ENCODE measurements around the gene DYDC1.
"Not testable (repeated sequence)": the region's sequence is repeated elsewhere in the genome, so short reads cannot be mapped to it uniquely, and the experiment has no call there.

The DYDC1 gene

DNA sequence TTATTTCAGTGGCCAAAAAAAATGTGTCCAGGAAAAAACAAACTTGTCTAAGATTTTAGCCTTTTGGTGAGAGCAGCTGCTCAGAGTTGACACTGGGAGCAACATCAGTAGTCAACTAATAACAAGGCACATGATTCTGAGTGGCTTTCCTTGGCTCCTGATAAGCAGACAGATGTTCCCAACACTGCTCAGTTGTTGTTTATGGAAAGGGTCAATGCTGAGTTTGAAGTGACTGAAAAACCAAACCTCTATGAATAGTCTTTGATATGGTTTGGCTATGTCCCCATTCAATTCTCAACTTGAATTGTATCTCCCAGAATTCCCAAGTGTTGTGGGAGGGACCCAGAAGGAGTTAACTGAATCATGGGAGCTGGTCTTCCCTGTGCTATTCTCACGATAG, 12.3 kb downstream of the DYDC1 start:
- no peak for DNase-seq (ENCODE audit: low read depth)

DNA sequence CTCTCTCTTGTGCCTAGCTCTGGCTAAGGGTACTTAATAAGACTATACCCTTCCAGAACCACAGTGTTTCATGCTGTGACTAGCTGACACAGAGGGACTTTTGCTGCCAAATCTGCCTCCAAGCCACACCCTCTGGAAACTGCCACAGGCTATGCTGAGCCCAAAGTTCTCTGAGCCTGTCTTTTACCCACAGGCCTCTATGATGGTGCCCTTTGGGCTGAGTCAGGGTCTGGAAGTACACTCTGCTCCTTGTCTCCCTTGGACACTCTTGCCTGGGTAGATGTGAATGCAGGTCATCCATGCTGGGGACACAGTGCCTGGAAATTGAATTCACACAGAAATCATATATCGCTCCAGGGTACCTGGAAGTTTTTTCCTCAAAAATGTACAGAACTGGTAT, 22.6 kb downstream of the DYDC1 start:
- DNase-seq (ENCODE audit: low read depth) = no peak

DNA sequence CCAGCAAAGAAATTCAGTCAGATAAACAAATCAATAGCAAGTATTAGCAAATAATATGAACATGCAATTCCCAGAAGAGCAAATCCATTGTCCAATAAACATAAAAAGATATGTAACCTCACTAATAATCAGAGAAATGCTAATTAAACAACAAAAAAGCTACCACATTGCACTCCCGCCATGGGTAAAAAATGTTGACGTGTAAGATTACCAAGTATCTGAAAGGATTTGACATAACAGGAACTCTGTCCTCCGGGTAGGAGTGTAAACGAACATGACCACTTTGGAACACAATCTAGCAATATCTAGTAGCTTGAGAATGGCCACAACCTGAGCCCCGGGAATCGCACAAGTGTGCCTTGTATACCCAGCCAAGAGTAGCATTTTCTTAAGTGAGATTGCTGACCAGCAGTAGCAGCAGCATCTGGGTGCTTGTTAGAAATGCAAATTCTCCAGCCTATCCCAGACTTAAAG, 31.6 kb downstream of the DYDC1 start:
- DNase-seq (ENCODE audit: low read depth) = no peak

DNA sequence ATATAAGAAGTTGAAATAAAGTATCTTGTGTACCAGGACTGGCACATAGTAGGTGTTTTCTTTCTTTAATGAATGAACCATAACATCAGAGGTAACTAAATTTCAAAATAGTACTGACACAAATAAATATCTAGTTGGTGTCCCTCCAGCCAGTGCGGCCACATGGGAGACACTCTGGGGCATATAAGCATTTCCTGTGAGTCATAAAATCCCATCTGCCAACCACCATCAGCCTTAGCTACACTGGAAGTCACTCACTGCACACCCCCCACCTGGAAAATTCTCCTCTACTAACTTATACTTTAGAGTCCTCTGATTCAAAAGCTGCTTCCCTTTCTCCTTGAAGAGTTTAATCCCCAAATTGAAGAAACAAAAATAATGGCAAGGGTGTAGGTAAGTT, 32.5 kb downstream of the DYDC1 start:
- DNase-seq (ENCODE audit: low read depth) = peak; percentile 7

DNA sequence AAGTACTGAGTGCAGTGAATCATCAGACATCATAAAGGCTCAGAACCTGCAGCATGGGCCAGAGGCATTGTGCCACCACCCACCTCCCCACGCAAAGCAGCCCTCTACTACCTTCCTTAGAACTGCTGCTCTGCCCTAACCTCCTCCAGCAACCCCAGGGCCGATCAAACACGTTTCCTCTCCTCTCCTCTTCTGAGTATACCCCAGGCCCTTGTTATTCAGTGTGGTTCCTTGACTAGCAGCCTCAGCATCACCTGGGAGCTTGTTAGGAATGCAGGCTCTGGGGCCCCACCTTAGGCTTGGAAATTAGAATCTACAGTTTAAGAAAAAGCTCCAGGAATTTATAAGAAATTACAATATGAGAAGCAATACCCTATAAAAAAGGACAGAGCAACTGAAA, 33.2 kb downstream of the DYDC1 start:
- DNase-seq (ENCODE audit: low read depth) = no peak

DNA sequence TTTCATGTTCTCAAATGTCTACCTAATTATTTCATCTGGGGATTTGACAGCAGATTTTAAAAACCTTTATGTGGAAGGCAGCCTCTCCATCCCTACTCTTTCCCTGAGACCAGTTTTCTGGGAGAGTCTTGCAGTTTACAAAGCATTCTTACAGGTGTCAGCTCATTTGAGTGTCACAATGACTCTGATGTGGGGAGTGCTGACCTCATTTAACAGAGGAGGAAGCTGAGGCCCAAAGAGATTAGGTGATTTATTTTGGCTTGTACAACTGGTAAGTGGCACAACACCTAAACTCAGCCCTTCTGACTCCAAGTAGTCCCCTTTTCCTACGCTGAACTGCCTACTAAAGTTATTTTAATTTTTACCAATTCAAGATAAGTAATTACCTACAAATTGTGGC, 33.8 kb downstream of the DYDC1 start:
- DNase-seq (ENCODE audit: low read depth) = no peak

DNA sequence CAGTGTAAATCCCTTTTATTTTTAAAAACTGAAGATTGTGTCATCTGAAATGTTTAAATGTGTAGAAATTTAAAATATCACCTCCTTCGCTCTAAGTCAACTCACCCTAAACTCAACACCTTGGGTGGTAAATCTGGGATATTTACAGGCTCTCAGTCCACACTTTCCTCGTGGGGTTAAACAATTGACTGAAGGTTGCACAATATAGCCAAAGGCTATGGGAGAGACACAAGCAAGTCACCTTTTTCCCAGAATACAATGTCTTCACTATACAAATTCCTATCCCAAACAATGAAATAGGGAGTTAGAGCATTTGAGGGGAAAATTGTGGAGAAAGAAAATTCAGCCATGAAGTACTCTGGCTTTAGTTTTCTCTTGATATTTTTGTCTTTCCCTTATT, 34.4 kb downstream of the DYDC1 start:
- no peak for DNase-seq (ENCODE audit: low read depth)

DNA sequence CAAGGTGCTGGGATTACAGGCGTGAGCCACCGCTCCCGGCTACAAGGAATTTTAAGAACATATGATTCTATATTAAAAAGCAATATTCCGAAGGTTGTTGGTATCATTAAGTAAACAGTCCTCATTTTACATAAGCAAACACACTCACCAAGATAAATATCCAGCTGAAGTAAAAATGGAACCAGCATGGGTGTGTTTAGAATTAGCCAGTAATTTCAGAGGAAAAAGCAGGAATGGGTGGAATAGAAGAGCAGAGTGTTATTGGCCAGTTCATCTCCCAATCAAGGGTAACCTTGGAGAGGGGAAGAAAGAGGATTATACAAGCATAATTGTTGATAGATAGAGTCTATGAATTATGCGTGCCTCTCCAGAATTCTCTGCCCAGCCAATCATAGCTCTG, 35.4 kb downstream of the DYDC1 start:
- DNase-seq (ENCODE audit: low read depth) = no peak

DNA sequence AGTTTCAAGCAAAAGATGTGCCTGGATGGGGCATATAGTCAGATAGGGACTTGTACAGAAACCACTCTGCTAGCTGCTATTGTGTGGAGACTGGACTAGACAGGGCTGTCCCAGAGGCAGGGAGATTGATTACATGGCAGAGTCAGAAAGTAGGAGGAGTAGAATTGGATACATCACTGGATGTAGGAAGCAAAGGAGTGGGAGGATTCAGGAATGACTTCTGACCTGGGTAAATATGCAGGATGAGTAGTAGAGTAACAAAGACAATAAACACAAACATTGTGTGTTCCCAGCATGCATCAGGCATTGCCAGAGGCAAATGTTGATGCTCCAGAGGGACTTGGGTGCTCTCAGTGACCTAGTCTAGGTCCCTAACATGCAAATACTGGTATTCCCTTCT, 36.2 kb downstream of the DYDC1 start:
- DNase-seq (ENCODE audit: low read depth) = peak; percentile 8

DNA sequence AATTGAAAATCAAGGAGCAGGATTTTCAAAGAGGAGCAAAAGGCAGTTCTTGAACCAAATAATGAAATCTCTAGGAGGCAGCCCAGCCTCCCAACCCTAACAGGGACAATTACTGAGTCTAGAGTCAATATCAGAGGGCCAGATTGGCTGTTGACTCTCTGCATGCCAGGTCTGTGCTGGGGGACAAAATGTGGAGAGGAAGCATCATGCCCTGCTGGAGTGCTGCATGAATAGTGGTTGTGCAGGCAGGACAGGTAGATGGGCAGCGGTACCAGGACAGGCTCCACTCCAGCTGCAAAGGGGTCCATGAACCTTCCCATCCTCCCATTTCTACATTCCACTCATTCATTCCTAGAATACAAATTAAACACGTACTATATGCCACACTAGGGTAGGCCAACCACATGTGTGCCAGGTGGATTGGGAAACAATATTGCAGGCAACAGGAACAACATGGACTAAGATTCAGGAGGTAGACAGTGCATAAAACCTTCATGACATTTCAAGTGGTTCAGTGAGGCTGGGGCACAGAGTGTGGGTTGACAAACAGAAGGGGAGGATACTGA, 36.7 kb downstream of the DYDC1 start:
- DNase-seq (ENCODE audit: low read depth) = no peak

DNA sequence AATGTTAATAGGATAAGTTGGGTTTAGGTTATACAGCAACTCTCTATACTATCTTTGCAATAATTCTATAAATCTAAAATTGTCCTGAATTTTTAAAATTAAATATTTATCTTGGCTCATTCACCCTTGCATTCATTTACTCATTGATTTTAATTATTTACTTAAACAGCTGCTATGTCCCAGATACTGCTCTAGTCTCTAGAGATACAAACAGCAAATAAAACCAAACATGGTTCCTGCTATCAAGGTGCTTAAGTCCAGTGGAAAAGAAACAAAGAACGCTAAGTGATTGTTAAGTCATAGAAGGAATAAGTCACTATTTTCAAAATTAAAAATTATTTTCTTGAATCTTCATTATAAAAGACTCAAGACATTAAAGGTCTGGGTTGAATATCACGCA, 37.2 kb downstream of the DYDC1 start:
- no peak for DNase-seq (ENCODE audit: low read depth)

DNA sequence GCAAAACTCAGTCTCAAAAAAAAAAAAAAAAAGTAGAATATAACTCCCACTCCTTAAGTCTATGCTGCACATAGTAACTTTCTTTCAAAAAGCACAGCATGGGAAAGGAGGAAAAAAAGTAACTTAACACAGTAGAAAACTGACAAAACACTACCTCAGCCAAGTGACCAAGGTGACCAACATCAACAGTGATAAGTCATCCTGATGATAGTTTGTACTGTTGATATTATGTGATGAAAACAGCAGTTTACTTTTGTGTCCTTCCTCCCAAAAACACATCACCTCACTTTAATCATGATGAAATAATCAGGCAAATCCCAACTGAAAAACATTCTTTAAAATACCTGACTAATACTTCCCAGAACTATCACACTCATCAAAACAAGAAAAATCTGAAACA, 37.8 kb downstream of the DYDC1 start:
- no peak for DNase-seq (ENCODE audit: low read depth)

DNA sequence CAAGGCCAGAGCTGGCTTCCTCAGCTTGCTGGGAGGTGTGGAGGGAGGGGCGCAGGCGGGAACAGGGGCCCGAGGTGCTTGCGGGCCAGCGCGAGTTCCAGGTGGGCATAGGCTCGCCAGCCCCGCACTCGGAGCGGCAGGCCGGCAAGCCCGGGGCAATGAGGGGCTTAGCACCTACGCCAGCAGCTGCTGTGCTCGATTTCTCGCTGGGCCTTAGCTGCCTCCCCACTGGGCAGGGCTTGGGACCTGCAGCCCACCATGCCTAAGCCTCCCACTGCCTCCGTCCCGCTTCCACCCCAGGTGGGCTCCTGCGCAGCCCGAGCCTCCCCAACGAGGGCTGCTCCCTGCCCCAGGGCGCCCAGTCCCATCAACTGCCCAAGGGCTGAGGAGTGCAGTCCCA, 41.2 kb downstream of the DYDC1 start:
- no peak for DNase-seq (ENCODE audit: low read depth)

DNA sequence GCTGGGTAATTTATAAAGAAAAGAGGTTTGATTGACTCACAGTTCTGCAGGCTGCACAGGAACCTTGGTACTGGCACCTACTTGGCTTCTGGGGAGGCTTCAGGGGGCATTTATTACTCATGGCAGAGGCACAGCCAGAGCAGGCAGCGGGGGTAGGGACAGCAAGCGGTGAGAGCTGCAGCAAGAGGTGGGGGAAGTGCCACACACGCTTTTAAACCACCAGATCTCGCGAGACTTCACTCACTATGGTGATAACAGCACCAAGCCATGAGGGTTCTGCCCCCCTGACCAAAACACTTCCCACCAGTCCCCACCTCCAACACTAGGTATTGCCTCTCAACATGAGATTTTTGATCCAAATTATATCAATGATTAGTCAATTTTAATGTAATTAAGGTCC, 43.0 kb downstream of the DYDC1 start:
- DNase-seq (ENCODE audit: low read depth) = no peak

DNA sequence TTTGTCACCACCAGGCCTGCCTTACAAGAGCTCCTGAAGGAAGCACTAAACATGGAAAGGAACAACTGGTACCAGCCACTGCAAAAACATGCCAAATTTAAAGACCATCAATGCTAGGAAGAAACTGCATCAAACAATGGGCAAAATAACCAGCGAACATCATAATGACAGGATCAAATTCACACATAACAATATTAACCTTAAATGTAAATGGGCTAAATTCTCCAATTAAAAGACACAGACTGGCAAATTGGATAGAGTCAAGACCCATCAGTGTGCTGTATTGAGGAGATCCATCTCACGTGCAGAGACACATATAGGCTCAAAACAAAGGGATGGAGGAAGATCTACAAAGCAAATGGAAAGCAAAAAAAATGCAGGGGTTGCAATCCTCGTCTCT, 50.6 kb downstream of the DYDC1 start:
- DNase-seq (ENCODE audit: low read depth) = not testable (repeated sequence)

DNA sequence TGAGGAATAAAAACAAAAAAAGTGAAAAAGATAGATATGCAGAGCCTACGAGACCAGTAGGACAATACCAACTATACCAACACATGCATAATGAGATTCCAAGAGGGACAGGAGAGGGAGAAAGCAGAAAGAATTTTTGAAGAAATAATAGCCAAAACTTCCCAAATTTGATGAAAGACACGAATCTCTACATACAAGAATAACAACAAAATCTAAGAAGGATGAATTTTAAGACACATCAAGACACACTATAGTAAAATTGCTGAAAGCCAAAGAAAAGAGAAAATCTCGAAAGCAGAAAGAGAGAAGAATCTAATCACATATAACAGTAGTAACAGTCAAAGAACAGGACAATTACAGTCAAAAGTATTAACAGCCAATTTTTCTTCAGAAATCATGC, 59.6 kb downstream of the DYDC1 start:
- DNase-seq (ENCODE audit: low read depth) = no peak

DNA sequence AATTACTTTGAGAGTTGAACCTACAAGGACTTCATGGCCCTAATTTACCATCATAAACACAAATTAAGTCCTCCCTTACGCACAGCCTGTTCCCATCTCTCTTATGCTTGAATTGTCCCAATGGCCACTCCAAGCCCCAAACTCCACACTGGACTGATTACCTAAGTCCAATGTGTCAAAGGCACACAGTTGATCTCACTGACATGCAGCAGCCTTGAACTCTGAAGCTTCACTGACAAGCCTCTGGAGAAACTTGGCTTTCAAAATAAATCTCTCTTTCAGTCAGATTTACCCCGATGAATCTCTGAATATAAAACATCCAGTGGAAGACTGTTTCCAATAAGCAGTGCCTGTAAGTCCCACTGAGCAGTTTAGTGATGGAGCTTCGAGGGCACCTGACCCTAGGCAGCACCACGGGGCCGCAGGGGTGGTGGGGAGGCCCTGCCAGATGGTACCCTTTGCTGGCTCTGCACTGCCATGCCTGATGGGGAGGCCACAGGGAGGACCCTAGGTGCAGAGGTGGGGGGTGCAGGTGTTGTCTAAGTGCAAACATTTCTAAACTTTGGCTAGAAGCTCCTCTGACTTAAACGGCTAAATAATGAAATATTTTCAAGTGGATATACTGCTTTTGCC, 63.8 kb downstream of the DYDC1 start:
- no peak for DNase-seq (ENCODE audit: low read depth)

DNA sequence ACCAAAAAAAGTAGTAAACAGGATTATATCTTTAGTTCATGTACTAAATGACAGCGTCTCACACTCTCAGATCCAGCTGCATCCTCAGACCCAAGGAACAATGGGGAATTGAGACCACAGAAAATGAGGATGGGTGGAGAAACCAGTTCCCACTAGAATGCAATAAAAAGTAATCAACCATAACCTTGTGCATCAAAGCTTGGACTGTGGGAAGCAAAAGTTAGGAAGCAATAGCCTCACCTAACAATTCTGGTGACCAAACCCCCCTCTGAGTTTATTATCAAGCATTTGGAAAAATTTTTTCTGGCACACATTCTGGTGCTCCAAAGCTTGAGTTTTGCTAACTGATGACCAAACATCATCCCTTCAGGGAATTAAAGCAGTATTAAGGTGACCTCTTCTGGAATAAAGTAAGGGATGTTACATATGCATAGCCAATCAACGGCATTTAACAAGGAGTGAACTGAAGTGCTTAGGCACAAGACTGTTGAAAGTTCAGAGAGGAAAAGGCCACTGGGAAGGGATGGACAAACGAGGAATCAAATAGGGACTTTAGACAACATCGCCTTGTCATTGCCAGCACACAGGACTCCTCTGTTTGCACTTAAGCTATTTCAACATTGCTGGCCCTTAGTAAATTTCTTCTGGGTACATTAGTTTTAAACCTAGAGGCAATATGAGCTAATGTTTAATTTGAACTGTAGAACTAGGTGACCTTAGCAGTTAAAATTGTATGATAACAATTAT, 65.9 kb downstream of the DYDC1 start:
- DNase-seq (ENCODE audit: low read depth) = no peak

DNA sequence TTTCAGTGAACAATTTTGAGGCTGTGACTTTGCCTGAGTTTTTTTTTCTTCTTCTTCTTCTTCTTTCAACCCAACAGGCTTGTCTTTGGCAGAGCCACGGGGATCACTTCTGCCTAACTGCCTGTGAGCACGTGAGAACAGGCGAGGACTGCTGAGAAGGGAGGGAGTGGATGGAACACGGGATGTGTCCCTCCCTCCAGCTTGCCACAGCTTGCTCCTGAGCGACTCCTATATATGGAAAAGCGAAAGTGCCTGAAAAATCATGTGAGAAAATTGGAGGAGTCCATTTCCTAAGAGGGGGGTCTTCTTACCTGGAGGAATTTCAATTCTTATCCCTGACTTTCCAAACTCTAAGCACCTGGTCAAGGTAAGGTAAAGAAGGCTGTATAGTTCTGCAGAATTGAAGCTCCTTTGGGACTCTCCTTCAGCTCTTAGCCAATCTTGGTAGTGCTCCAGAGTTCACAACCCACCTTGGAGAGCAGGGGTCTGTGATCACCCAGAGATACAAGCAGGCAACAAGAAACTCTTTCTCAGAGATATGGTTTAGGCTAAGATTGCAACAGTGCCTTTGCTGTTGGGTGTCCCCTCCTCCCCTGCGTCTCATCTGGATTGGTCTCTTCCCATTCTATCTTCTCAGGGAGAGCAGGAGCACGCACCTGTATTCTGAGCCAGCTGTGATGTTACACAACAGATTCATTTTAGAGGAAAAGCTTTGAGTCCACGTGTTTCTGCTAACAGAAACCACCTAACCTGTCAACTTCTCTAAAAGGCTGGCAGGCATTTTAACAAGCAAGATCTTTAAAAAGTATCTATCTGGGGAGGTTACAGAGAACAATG, 66.9 kb downstream of the DYDC1 start, which contains the start of gene MAT1A:
Gene MAT1A, minus strand, starts transcription at position 208 of the 837 bp plus-strand sequence. CDS start 235 bp downstream, outside the sequence.
- DNase-seq (ENCODE audit: low read depth) = peak; percentile 19

DNA sequence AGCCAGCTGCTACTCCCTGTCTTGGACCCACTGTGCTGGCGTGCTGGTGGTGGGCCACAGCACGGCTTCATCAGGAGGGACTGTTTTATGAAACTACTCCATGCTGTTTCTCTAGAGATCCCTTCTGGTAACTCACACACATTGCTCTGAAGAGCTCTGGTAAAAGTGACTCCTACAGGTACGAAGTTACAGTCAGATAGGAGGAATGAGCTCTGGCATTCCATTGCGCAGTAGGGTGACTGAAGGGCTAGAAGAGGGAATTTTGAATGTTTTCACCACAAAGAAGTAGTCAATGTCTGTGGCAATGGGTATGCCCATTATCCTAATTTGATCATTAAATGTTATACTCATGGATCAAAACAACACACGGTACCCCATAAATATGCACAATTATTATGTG, 67.7 kb downstream of the DYDC1 start:
- no peak for DNase-seq (ENCODE audit: low read depth)
